Measurements from ENCODE around the gene KLF6. TPM values are rescaled to one million over a fixed set of nuclear protein-coding genes. Genes with fewer than 3 reads are reported as not detected.
A peak's percentile ranks its signal among the peaks of the same experiment; 100 is the strongest.

Gene KLF6
- total and polyA plus RNA-seq, 2 donors (not counting 1 experiment from before 2014, with no cell fraction given), result 175 to 921 TPM

DNA sequence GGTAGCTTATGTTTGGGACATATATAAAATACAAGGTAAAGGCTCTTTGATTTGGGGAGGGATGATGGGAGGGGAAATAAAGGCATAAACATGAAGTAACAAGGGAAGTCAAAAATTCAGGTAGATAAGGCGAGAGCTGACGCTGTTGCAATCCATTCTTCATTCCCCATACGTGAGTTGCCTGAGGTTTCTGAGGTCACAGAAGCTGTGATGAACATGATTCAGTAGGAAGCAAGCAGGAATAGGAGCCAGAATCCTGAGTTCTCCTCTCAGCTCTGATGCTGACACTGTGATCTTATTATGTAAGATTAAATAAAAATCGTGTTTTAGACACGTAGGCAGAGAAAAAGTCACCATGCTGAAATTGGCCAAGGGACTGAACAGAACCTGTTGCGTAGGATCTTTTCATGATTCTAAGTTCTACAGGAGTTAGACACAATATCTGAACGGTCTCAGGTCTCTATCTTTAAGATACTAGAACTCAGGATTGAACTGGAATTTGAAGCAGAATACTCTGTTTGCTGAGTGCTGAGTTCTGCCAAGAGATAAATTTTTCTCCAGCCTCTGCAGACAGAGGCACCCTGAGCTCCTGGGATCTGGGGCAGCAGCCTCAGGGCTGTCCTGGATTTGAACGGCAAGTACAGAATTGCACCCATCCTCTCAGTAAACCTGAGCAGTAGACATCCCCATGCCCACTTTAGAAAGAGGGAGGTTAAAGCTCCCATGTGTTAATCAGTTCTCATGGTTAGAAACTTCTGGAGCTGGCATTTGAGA is 21.0 kb downstream of the KLF6 start:
- H3K27me3 Mint-ChIP-seq, result no peaks in the 10 kb centered on the region
- H3K9ac ChIP-seq (ENCODE audit: low read length), result no peak overlapping the region
- ATAC-seq (ENCODE audit: low read depth) (no peak), DNase-seq (no peak)
- intact Hi-C loops (cut with micrococcal nuclease), result loop anchor here (5.0 kb wide), 1 partner anchor 363 kb away; no protein-coding TSS in a partner anchor
- H2AFZ ChIP-seq (ENCODE audit: insufficient read depth, low read depth, low read length, poor library complexity, severe bottlenecking), result peak overlapping the region; percentile 31
- H3K4me1 Mint-ChIP-seq, result peaks cover 65% of the 10 kb centered on the region
- 95% methylated on average over 4 of the region's 8 CpGs for WGBS (ENCODE audit: insufficient coverage)
- no peak overlapping the region for H3K4me3 ChIP-seq (ENCODE audit: control extremely low read depth in 1 of 5, extremely low read depth in 1 of 5, insufficient read depth in 1 of 5, low read depth in 2 of 5, low read length in 4 of 5)
- no peak overlapping the region for H3K27ac ChIP-seq (ENCODE audit: low read length in 2 of 2)
- peak overlapping the region; percentile 70 for H3K4me3 Mint-ChIP-seq
- H3K4me1 ChIP-seq (ENCODE audit: control insufficient read depth in 2 of 2, insufficient read depth in 2 of 2, low read length in 2 of 2), result peaks cover 42 to 55% of the 10 kb centered on the region in 2 donors
- H3K4me2 ChIP-seq (replicated peaks; ENCODE audit: low read depth, low read length, poor library complexity, severe bottlenecking), result peak overlapping the region; percentile 65
- ChIA-PET POLR2A (interaction anchor here (0.6 to 3.8 kb wide), 3 partner anchors 11 to 368 kb away, joined by 3 to 21 read pairs (median 4); partner anchors contain the start of gene KLF6), CTCF (interaction anchor here (0.7 to 1.9 kb wide), 4 partner anchors 11 to 174 kb away, joined by 3 to 6 read pairs (median 4); no protein-coding TSS in a partner anchor)
- no peaks in the 10 kb centered on the region for H3K36me3 ChIP-seq (replicated peaks in 1 of 2; ENCODE audit: control extremely low read depth in 1 of 2, control insufficient read depth in 1 of 2, extremely low read depth in 1 of 2, insufficient read depth in 2 of 2, low read length in 1 of 2)
- TF ChIP-seq, protein P1, sequence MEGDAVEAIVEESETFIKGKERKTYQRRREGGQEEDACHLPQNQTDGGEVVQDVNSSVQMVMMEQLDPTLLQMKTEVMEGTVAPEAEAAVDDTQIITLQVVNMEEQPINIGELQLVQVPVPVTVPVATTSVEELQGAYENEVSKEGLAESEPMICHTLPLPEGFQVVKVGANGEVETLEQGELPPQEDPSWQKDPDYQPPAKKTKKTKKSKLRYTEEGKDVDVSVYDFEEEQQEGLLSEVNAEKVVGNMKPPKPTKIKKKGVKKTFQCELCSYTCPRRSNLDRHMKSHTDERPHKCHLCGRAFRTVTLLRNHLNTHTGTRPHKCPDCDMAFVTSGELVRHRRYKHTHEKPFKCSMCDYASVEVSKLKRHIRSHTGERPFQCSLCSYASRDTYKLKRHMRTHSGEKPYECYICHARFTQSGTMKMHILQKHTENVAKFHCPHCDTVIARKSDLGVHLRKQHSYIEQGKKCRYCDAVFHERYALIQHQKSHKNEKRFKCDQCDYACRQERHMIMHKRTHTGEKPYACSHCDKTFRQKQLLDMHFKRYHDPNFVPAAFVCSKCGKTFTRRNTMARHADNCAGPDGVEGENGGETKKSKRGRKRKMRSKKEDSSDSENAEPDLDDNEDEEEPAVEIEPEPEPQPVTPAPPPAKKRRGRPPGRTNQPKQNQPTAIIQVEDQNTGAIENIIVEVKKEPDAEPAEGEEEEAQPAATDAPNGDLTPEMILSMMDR (IDR thresholded peaks at IDR 0.05), result no peak
- TF ChIP-seq EZH2 (IDR thresholded peaks at IDR 0.05; ENCODE audit: borderline replicate concordance, insufficient read depth, low read depth, low read length, poor library complexity, severe bottlenecking), result no peak
- peaks cover 0 to 30% (median 10%) of the 10 kb centered on the region in 3 donors for H3K9me3 ChIP-seq (ENCODE audit: control extremely low read depth in 1 of 3, control insufficient read depth in 2 of 3, insufficient read depth in 1 of 3, low read length in 2 of 3)
- no peaks in the 10 kb centered on the region for H4K20me1 ChIP-seq (ENCODE audit: control insufficient read depth, insufficient read depth, low read length, poor library complexity, severe bottlenecking)
- peaks cover 1% of the 10 kb centered on the region for H3K9me3 Mint-ChIP-seq (ENCODE audit: insufficient read depth)
- peaks cover 5% of the 10 kb centered on the region for H3K79me2 ChIP-seq (ENCODE audit: control insufficient read depth, insufficient read depth, low read length)
- H3K27me3 ChIP-seq (replicated peaks in 1 of 4; ENCODE audit: control extremely low read depth in 1 of 4, control insufficient read depth in 3 of 4, insufficient read depth in 4 of 4, low read length in 3 of 4), result no peaks in the 10 kb centered on the region
- H3K27ac Mint-ChIP-seq, result peak overlapping the region; percentile 78

DNA sequence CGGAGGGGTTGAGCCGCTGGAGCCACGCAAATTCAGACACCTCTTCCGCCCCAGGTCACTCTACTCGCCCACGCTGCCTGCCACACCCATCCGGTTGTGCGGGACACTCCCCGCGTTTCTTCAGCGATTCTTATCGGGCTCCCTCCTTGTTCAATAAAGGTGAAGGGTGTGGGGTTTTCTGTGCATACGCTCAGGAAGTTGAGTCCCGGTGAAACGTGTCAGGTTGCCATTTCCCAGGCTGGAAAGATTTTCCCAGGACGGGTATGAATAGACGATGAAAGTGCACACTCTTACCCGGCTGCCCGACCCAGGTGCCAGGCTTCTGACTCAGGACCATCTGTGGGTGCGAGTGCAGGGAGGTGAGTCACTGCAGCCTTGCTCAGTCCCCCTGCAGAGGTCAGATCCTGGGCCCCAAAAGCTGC is 22.0 kb downstream of the KLF6 start:
- no peaks in the 10 kb centered on the region for H3K36me3 ChIP-seq (replicated peaks in 1 of 2; ENCODE audit: control extremely low read depth in 1 of 2, control insufficient read depth in 1 of 2, extremely low read depth in 1 of 2, insufficient read depth in 2 of 2, low read length in 1 of 2)
- no peak overlapping the region for H2AFZ ChIP-seq (ENCODE audit: insufficient read depth, low read depth, low read length, poor library complexity, severe bottlenecking)
- no peaks in the 10 kb centered on the region for H4K20me1 ChIP-seq (ENCODE audit: control insufficient read depth, insufficient read depth, low read length, poor library complexity, severe bottlenecking)
- H3K4me3 ChIP-seq (ENCODE audit: control extremely low read depth in 1 of 5, extremely low read depth in 1 of 5, insufficient read depth in 1 of 5, low read depth in 2 of 5, low read length in 4 of 5), result no peak overlapping the region
- ChIA-PET POLR2A (interaction anchor here (3.8 kb wide), 1 partner anchor 22 kb away, joined by 21 read pairs; the partner anchor contains the start of gene KLF6), CTCF (no interaction called here)
- H3K27ac ChIP-seq (ENCODE audit: low read length in 2 of 2), result no peak overlapping the region
- peaks cover 1% of the 10 kb centered on the region for H3K9me3 Mint-ChIP-seq (ENCODE audit: insufficient read depth)
- H3K4me1 Mint-ChIP-seq, result peaks cover 74% of the 10 kb centered on the region
- H3K4me1 ChIP-seq (ENCODE audit: control insufficient read depth in 2 of 2, insufficient read depth in 2 of 2, low read length in 2 of 2), result peaks cover 52 to 65% of the 10 kb centered on the region in 2 donors
- H3K27me3 ChIP-seq (replicated peaks in 1 of 4; ENCODE audit: control extremely low read depth in 1 of 4, control insufficient read depth in 3 of 4, insufficient read depth in 4 of 4, low read length in 3 of 4), result no peaks in the 10 kb centered on the region
- intact Hi-C loops (cut with micrococcal nuclease), result loop anchor here (5.0 kb wide), 1 partner anchor 364 kb away; no protein-coding TSS in a partner anchor
- H3K9ac ChIP-seq (ENCODE audit: low read length), result no peak overlapping the region
- peaks cover 0 to 30% (median 10%) of the 10 kb centered on the region in 3 donors for H3K9me3 ChIP-seq (ENCODE audit: control extremely low read depth in 1 of 3, control insufficient read depth in 2 of 3, insufficient read depth in 1 of 3, low read length in 2 of 3)
- 84% methylated on average over 12 of the region's 20 CpGs for WGBS (ENCODE audit: insufficient coverage)
- TF ChIP-seq, protein P1 (IDR thresholded peaks at IDR 0.05), result no peak
- TF ChIP-seq EZH2 (IDR thresholded peaks at IDR 0.05; ENCODE audit: borderline replicate concordance, insufficient read depth, low read depth, low read length, poor library complexity, severe bottlenecking), result no peak
- H3K27me3 Mint-ChIP-seq, result no peaks in the 10 kb centered on the region
- ATAC-seq (ENCODE audit: low read depth) (no peak), DNase-seq (no peak)
- H3K4me2 ChIP-seq (replicated peaks; ENCODE audit: low read depth, low read length, poor library complexity, severe bottlenecking), result no peak overlapping the region
- peak overlapping the region; percentile 13 for H3K4me3 Mint-ChIP-seq
- no peak overlapping the region for H3K27ac Mint-ChIP-seq
- peaks cover 5% of the 10 kb centered on the region for H3K79me2 ChIP-seq (ENCODE audit: control insufficient read depth, insufficient read depth, low read length)
